Vagina (tissue), 2 donors: ENCODE results near the gene NT5DC2.

Experiments used
- CTCF ChIP-seq, 3 experiments: fragments of 450-650 bp in 2 of 3; fragments of 200-600 bp in 1 of 3; sonication (generic) in 1 of 3; IDR thresholded peaks; one replicate each; pipeline ENCODE4 v1.5.1; 2017 to 2019; ENCODE audit warnings: antibody characterized with exemption in 3 of 3, mild to moderate bottlenecking in 2 of 3, moderate library complexity in 2 of 3
- POLR2AphosphoS5 ChIP-seq, 2 donors: sonication (generic); formaldehyde crosslinking; IDR thresholded peaks; one replicate each; pipeline ENCODE4 v1.9.0; 2017; ENCODE audit warnings: antibody characterized with exemption in 2 of 2, mild to moderate bottlenecking in 2 of 2, low read depth in 1 of 2; ENCODE audit not compliant: insufficient read depth in 1 of 2

DNA sequence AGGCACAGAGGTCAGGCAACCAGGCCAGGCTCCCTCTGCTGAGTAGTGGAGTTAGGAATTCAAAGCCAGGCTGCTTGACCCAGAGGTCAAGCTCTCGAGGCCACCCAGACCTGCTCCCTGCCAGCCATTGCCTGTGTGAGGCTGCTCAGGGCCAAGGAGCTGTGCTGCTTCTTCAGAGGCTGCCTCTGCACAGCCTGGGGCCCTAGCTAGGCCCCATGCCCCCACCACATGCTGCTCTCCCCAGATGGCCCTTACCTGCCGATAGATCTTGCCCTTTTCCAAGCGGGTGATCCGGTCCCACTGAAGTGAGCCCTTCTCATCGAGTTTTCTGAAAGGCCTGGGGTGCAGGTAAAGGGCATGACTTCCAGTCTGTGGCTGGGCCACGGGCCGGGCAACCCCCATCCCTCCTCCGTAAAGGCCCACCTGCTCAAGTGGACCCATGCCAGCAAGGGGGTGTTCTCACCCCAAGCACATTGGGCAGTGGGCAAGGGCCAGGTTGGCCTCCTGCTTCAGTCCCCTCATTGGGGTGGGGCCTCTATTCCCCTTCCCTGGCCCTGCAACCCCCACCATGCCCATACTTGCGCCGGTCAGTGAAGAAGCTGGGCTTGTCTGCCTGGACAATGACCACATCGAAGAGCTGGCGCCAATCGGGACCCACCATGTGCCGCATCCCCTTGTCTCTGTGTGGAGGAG lies 6.5 kb downstream of the NT5DC2 start:
- no peak for TF ChIP-seq POLR2AphosphoS5 (IDR thresholded peaks at IDR 0.05; ENCODE audit: insufficient read depth in 1 of 2, low read depth in 1 of 2)
- TF ChIP-seq CTCF (IDR thresholded peaks at IDR 0.05): no peak
